CD14-positive monocyte (primary cell): Measurements from ENCODE around the gene TMEM26. TPM values are rescaled to one million over a fixed set of nuclear protein-coding genes. Genes with fewer than 3 reads are reported as not detected.

Source experiments
- DNase-seq, 3 donors: peaks; one replicate each; pipeline ENCODE4 v3.0.0-alpha.2; 2011 to 2022
- H2AFZ ChIP-seq: 2 replicates; pipeline ENCODE4 v1.6.0; 2012; ENCODE audit warnings: mild to moderate bottlenecking, low read depth, low read length, inconsistent platforms; ENCODE audit not compliant: insufficient read depth, poor library complexity, severe bottlenecking
- H3K27ac ChIP-seq, 2 donors: 1 replicate in 1 of 2; 2 replicates in 1 of 2; pipeline ENCODE4 v1.5.1; 2012 to 2013; ENCODE audit warnings: low read length in 2 of 2, control low read depth in 1 of 2, inconsistent platforms in 1 of 2, low read depth in 1 of 2, mild to moderate bottlenecking in 1 of 2
- H3K27me3 ChIP-seq, 2 donors: one replicate each; pipeline versions ENCODE4 v1.6.0 to v1.6.1; 2011 to 2013; ENCODE audit warnings: low read length in 2 of 2; ENCODE audit not compliant: control insufficient read depth in 2 of 2, insufficient read depth in 2 of 2
- H3K36me3 ChIP-seq, 2 donors: replicated peaks in 1 of 2; 1 replicate in 1 of 2; 2 replicates in 1 of 2; pipeline versions ENCODE4 v1.5.1 to v1.6.1; 2012 to 2013; ENCODE audit warnings: low read length in 2 of 2, control low read depth in 1 of 2, inconsistent platforms in 1 of 2, mild to moderate bottlenecking in 1 of 2; ENCODE audit not compliant: insufficient read depth in 2 of 2, control insufficient read depth in 1 of 2
- H3K4me1 ChIP-seq, 2 donors: 1 replicate in 1 of 2; 2 replicates in 1 of 2; pipeline versions ENCODE4 v1.5.1 to v1.6.1; 2012 to 2013; ENCODE audit warnings: low read length in 2 of 2, control low read depth in 1 of 2, inconsistent platforms in 1 of 2, mild to moderate bottlenecking in 1 of 2, moderate library complexity in 1 of 2; ENCODE audit not compliant: insufficient read depth in 2 of 2, control insufficient read depth in 1 of 2
- H3K4me2 ChIP-seq: replicated peaks from 2 replicates; pipeline ENCODE3; 2012; ENCODE audit warnings: low read length, moderate library complexity, mild to moderate bottlenecking; ENCODE audit not compliant: poor library complexity, severe bottlenecking; ENCODE audit errors: extremely low read depth
- H3K4me3 ChIP-seq, 3 experiments: fragments of 200-600 bp in 1 of 3; sonication (generic) in 1 of 3; replicated peaks in 1 of 3; 1 replicate in 2 of 3; 2 replicates in 1 of 3; pipeline ENCODE4 v1.5.1; 2011 to 2013; ENCODE audit warnings: low read length in 3 of 3, mild to moderate bottlenecking in 3 of 3, control low read depth in 2 of 3, low read depth in 2 of 3, inconsistent platforms in 1 of 3, moderate library complexity in 1 of 3
- H3K79me2 ChIP-seq: 2 replicates; pipeline ENCODE4 v1.6.0; 2012; ENCODE audit warnings: mild to moderate bottlenecking, control low read depth, inconsistent platforms, low read length, moderate library complexity; ENCODE audit not compliant: insufficient read depth
- H3K9ac ChIP-seq: 2 replicates; pipeline ENCODE4 v1.6.0; 2017; ENCODE audit warnings: low read length, mild to moderate bottlenecking; ENCODE audit not compliant: insufficient read depth, poor library complexity, severe bottlenecking
- H3K9me3 ChIP-seq, 2 donors: replicated peaks in 1 of 2; 1 replicate in 1 of 2; 2 replicates in 1 of 2; pipeline versions ENCODE4 v1.5.1 to v1.6.1; 2012 to 2013; ENCODE audit warnings: low read length in 2 of 2, control low read depth in 1 of 2; ENCODE audit not compliant: control insufficient read depth in 1 of 2, insufficient read depth in 1 of 2
- H4K20me1 ChIP-seq: 2 replicates; pipeline ENCODE4 v1.6.0; 2012; ENCODE audit warnings: mild to moderate bottlenecking, low read length, control low read depth, moderate library complexity; ENCODE audit not compliant: insufficient read depth
- H3K27ac Mint-ChIP-seq, 7 donors: one replicate each; pipeline ENCODE4 v1.8.0; 2020; ENCODE audit warnings: mild to moderate bottlenecking in 7 of 7, mixed read lengths in 7 of 7, moderate library complexity in 6 of 7, inconsistent platforms in 2 of 7
- H3K27me3 Mint-ChIP-seq, 3 donors: one replicate each; pipeline ENCODE4 v1.8.0; 2021 to 2022; ENCODE audit warnings: low read depth in 3 of 3, mild to moderate bottlenecking in 3 of 3, mixed read lengths in 3 of 3, moderate library complexity in 3 of 3, inconsistent platforms in 1 of 3
- H3K36me3 Mint-ChIP-seq, 2 donors: one replicate each; pipeline ENCODE4 v1.8.0; 2020; ENCODE audit warnings: mixed read lengths in 2 of 2, inconsistent platforms in 1 of 2, mild to moderate bottlenecking in 1 of 2
- H3K4me1 Mint-ChIP-seq: one replicate; pipeline ENCODE4 v1.8.0; 2020; ENCODE audit warnings: mild to moderate bottlenecking, mixed read lengths
- H3K4me3 Mint-ChIP-seq, 2 donors: one replicate each; pipeline ENCODE4 v1.8.0; 2020; ENCODE audit warnings: mild to moderate bottlenecking in 2 of 2, mixed read lengths in 2 of 2, moderate library complexity in 1 of 2
- H3K9me3 Mint-ChIP-seq, 7 donors: one replicate each; pipeline ENCODE4 v1.8.0; 2020 to 2022; ENCODE audit warnings: mixed read lengths in 7 of 7, mild to moderate bottlenecking in 6 of 7, moderate library complexity in 6 of 7, inconsistent platforms in 2 of 7
- WGBS: methylation state at CpG from one replicate; pipeline ENCODE4 v1.1.5; 2013; ENCODE audit warnings: missing lambda C conversion rate; ENCODE audit not compliant: insufficient coverage; 5-methylcytosine and 5-hydroxymethylcytosine counted together
- intact Hi-C, 2 donors: fragments of 100-400 bp; cut with micrococcal nuclease; formaldehyde crosslinking; loops; one replicate each; pipeline versions ENCODE4 v1.15.0 to v1.15.1; 2023
- polyA plus RNA-seq, 3 donors: library from polyadenylated mRNA; depleted of rRNA in 1 of 3; unstranded in 2 of 3; stranded (reverse) in 1 of 3; fragments of 300-500 nt in 2 of 3; fragments of >200 nt in 1 of 3; fragmentation: Illumina TruSeq in 2 of 3; gene quantifications; 1 replicate in 2 of 3; 2 replicates in 1 of 3; pipeline ENCODE4 v1.2.3, GENCODE V29; 2012 to 2021
- TF ChIP-seq, protein P1 (sequence below): fragments of 200-600 bp; IDR thresholded peaks from one replicate; pipeline ENCODE4 v1.8.0; 2022; ENCODE audit warnings: antibody characterized with exemption, mild to moderate bottlenecking

TMEM26 gene
- polyA plus RNA-seq, 3 donors: not detected

DNA sequence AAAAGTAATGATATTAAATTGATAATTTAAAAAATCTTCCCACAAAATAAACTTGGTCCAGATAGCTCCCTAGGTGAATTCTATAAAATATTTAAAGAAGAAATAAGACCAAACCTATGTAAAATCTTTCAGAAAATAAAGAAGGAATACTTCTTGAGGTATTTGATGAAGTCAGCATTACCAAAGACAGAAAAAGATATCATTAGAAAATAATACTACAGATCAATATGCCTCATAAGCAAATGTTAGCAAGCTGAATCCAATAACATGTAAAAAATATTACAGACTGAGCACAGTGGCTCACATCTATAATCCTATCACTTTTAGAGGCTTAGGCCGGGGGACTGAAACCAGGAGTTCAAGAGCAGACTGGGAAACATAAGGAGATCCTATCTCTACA, 30.0 kb downstream of the TMEM26 start:
- H3K4me1 ChIP-seq: no peaks in the 10 kb centered on the region
- Mint-ChIP-seq H3K27me3 (peaks cover 0 to 2% (median 0%) of the 10 kb centered on the region in 3 donors), H3K9me3 (peaks cover 3 to 22% (median 12%) of the 10 kb centered on the region in 7 donors), H3K36me3 (no peaks in the 10 kb centered on the region), H3K4me3 (no peak overlapping the region), H3K27ac (peak overlapping the region in 1 of 7 donors; percentile 5), H3K4me1 (no peaks in the 10 kb centered on the region)
- no peaks in the 10 kb centered on the region for H4K20me1 ChIP-seq
- TF ChIP-seq, protein P1, sequence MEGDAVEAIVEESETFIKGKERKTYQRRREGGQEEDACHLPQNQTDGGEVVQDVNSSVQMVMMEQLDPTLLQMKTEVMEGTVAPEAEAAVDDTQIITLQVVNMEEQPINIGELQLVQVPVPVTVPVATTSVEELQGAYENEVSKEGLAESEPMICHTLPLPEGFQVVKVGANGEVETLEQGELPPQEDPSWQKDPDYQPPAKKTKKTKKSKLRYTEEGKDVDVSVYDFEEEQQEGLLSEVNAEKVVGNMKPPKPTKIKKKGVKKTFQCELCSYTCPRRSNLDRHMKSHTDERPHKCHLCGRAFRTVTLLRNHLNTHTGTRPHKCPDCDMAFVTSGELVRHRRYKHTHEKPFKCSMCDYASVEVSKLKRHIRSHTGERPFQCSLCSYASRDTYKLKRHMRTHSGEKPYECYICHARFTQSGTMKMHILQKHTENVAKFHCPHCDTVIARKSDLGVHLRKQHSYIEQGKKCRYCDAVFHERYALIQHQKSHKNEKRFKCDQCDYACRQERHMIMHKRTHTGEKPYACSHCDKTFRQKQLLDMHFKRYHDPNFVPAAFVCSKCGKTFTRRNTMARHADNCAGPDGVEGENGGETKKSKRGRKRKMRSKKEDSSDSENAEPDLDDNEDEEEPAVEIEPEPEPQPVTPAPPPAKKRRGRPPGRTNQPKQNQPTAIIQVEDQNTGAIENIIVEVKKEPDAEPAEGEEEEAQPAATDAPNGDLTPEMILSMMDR: no peak
- no peak overlapping the region for H2AFZ ChIP-seq
- no peak overlapping the region for H3K27ac ChIP-seq
- no peak for DNase-seq
- H3K4me3 ChIP-seq: no peak overlapping the region
- H3K4me2 ChIP-seq: no peak overlapping the region
- H3K9me3 ChIP-seq: peaks cover 7 to 11% of the 10 kb centered on the region in 2 donors
- H3K27me3 ChIP-seq: no peaks in the 10 kb centered on the region
- no CpG with 5 or more reads among the region's 1 CpG for WGBS
- no peak overlapping the region for H3K9ac ChIP-seq
- H3K36me3 ChIP-seq: no peaks in the 10 kb centered on the region
- intact Hi-C loops: no loop called here
- H3K79me2 ChIP-seq: no peaks in the 10 kb centered on the region

- Histone ChIP-seq H3K4me1 (no peaks in the 10 kb centered on the region), H3K27ac (no peak overlapping the region), H3K36me3 (no peaks in the 10 kb centered on the region), H3K9ac (no peak overlapping the region), H3K4me3 (no peak overlapping the region), H4K20me1 (no peaks in the 10 kb centered on the region), H2AFZ (no peak overlapping the region), H3K4me2 (no peak overlapping the region), H3K27me3 (no peaks in the 10 kb centered on the region), H3K9me3 (peaks cover 0 to 3% of the 10 kb centered on the region in 2 donors), H3K79me2 (no peaks in the 10 kb centered on the region)
- H3K4me3 Mint-ChIP-seq: no peak overlapping the region
- intact Hi-C loops: no loop called here
- no peaks in the 10 kb centered on the region for H3K4me1 Mint-ChIP-seq
- WGBS: no CpG with 5 or more reads among the region's 2 CpGs
- H3K36me3 Mint-ChIP-seq: no peaks in the 10 kb centered on the region
- DNase-seq: no peak
- H3K27ac Mint-ChIP-seq: no peak overlapping the region
- TF ChIP-seq, protein P1: no peak
- H3K9me3 Mint-ChIP-seq: peaks cover 0 to 12% (median 7%) of the 10 kb centered on the region in 7 donors
- peaks cover 0 to 2% (median 0%) of the 10 kb centered on the region in 3 donors for H3K27me3 Mint-ChIP-seq
These were observed 35.5 kb downstream of the TMEM26 start for GRCh38 chr10:61417661-61418060.
